H1 (cell line): Measurements from ENCODE around the gene PRKCA. TPM values are rescaled to one million over a fixed set of nuclear protein-coding genes. Genes with fewer than 3 reads are reported as not detected.

Experiments used
- CTCF ChIA-PET: fragments of 300-600 bp; sonication (Branson Sonifier 250); formaldehyde crosslinking; loops from one replicate; lab custom pipeline; 2021; ENCODE audit not compliant: partially characterized antibody; lab: Charles Lee
- POLR2A ChIA-PET: fragments of 300-600 bp; sonication (Branson Sonifier 250); formaldehyde crosslinking; loops from one replicate; lab custom pipeline; 2021; ENCODE audit warnings: inconsistent platforms; ENCODE audit not compliant: partially characterized antibody; lab: Charles Lee
- DNase-seq, 2 experiments: peaks; one replicate each; pipeline versions ENCODE4 v3.0.0 to v3.0.0-alpha.2; 2010 to 2022; ENCODE audit warnings: low spot score in 2 of 2, low read depth in 1 of 2, mixed read lengths in 1 of 2
- FAIRE-seq: peaks from 2 replicates; lab custom pipeline; 2011; peaks lifted over from hg19 to GRCh38; lab: Jason Lieb, UNC
- H2AFZ ChIP-seq: 2 replicates; pipeline ENCODE4 v1.8.1; 2012; ENCODE audit warnings: low read length, inconsistent platforms
- H2AK5ac ChIP-seq: 2 replicates; pipeline ENCODE4 v1.6.1; 2013; ENCODE audit warnings: low read depth, low read length
- H2BK120ac ChIP-seq: replicated peaks from 2 replicates; pipeline ENCODE3; 2013; ENCODE audit warnings: low read depth, low read length, inconsistent platforms
- H2BK12ac ChIP-seq: 2 replicates; pipeline ENCODE4 v1.6.1; 2013; ENCODE audit warnings: low read depth, low read length
- H2BK15ac ChIP-seq: 2 replicates; pipeline ENCODE4 v1.6.1; 2013; ENCODE audit warnings: low read length
- H2BK20ac ChIP-seq: 2 replicates; pipeline ENCODE4 v1.6.1; 2013; ENCODE audit warnings: low read length
- H2BK5ac ChIP-seq: 2 replicates; pipeline ENCODE4 v1.6.1; 2013; ENCODE audit warnings: low read depth, low read length
- H3K14ac ChIP-seq: 2 replicates; pipeline ENCODE4 v1.6.1; 2013; ENCODE audit warnings: inconsistent platforms; ENCODE audit not compliant: insufficient read length
- H3K18ac ChIP-seq: 2 replicates; pipeline ENCODE4 v1.6.1; 2013; ENCODE audit warnings: low read length; ENCODE audit errors: extremely low read depth
- H3K23ac ChIP-seq: 2 replicates; pipeline ENCODE4 v1.6.1; 2013; ENCODE audit warnings: inconsistent platforms; ENCODE audit not compliant: insufficient read length
- H3K23me2 ChIP-seq: 2 replicates; pipeline ENCODE4 v1.6.1; 2013; ENCODE audit warnings: low read depth, low read length
- H3K27ac ChIP-seq: 2 replicates; pipeline ENCODE4 v1.6.1; 2011; ENCODE audit warnings: low read depth, low read length, inconsistent platforms
- H3K27me3 ChIP-seq, 4 experiments: replicated peaks in 1 of 4; 1 replicate in 1 of 4; 2 replicates in 3 of 4; pipeline versions ENCODE4 v1.6.1 to v1.8.1; 2011 to 2013; ENCODE audit warnings: low read length in 3 of 4, mild to moderate bottlenecking in 3 of 4, inconsistent platforms in 2 of 4, mixed read lengths in 2 of 4, moderate library complexity in 1 of 4; ENCODE audit not compliant: control insufficient read depth in 3 of 4, insufficient read depth in 3 of 4; ENCODE audit errors: extremely low read depth in 1 of 4
- H3K36me3 ChIP-seq, 4 experiments: 2 replicates each; pipeline versions ENCODE4 v1.6.1 to v1.8.1; 2011 to 2013; ENCODE audit warnings: mild to moderate bottlenecking in 4 of 4, low read length in 3 of 4, moderate library complexity in 2 of 4, control low read depth in 1 of 4, inconsistent platforms in 1 of 4; ENCODE audit not compliant: insufficient read depth in 4 of 4, control insufficient read depth in 2 of 4
- H3K4ac ChIP-seq: replicated peaks from 2 replicates; pipeline ENCODE3; 2013; ENCODE audit warnings: low read length, low read depth, mixed read lengths, inconsistent platforms; ENCODE audit not compliant: insufficient read length
- H3K4me1 ChIP-seq, 4 experiments: replicated peaks in 1 of 4; 1 replicate in 1 of 4; 2 replicates in 3 of 4; pipeline versions ENCODE4 v1.6.1 to v1.8.1; 2011 to 2013; ENCODE audit warnings: low read length in 3 of 4, inconsistent platforms in 2 of 4, mixed read lengths in 1 of 4; ENCODE audit not compliant: insufficient read depth in 4 of 4, control insufficient read depth in 3 of 4
- H3K4me2 ChIP-seq, 2 experiments: 2 replicates each; pipeline versions ENCODE4 v1.6.1 to v1.8.1; 2011 to 2013; ENCODE audit warnings: low read depth in 2 of 2, low read length in 2 of 2, control low read depth in 1 of 2, inconsistent platforms in 1 of 2, mild to moderate bottlenecking in 1 of 2; ENCODE audit not compliant: insufficient read depth in 1 of 2
- H3K4me3 ChIP-seq, 4 experiments: fragments of 200-600, 300-600 bp in 1 of 4; sonication (generic), shearing (Covaris generic), sonication (Bioruptor Twin) in 1 of 4; 2 replicates each; pipeline versions ENCODE4 v1.5.1 to v1.8.1; 2011 to 2016; ENCODE audit warnings: low read length in 4 of 4, low read depth in 3 of 4, control low read depth in 2 of 4, inconsistent platforms in 2 of 4, mild to moderate bottlenecking in 2 of 4, mixed read lengths in 1 of 4, moderate library complexity in 1 of 4; ENCODE audit not compliant: insufficient read depth in 2 of 4; ENCODE audit errors: extremely low read depth in 1 of 4
- H3K56ac ChIP-seq: replicated peaks from 2 replicates; pipeline ENCODE3; 2013; ENCODE audit warnings: low read depth, mild to moderate bottlenecking, mixed read lengths, low read length, inconsistent platforms; ENCODE audit not compliant: insufficient read length
- H3K79me1 ChIP-seq: 2 replicates; pipeline ENCODE4 v1.6.1; 2013; ENCODE audit warnings: low read depth, low read length, control low read depth
- H3K79me2 ChIP-seq, 2 experiments: 2 replicates each; pipeline versions ENCODE4 v1.6.1 to v1.8.1; 2012 to 2013; ENCODE audit warnings: low read length in 2 of 2, mild to moderate bottlenecking in 2 of 2, inconsistent platforms in 1 of 2; ENCODE audit not compliant: insufficient read depth in 2 of 2, control insufficient read depth in 1 of 2
- H3K9ac ChIP-seq, 4 experiments: replicated peaks in 1 of 4; 1 replicate in 1 of 4; 2 replicates in 3 of 4; pipeline versions ENCODE4 v1.6.1 to v1.8.1; 2011 to 2013; ENCODE audit warnings: low read depth in 3 of 4, low read length in 3 of 4, control low read depth in 2 of 4, mild to moderate bottlenecking in 2 of 4, moderate library complexity in 2 of 4, inconsistent platforms in 1 of 4; ENCODE audit errors: extremely low read depth in 1 of 4
- H3K9me3 ChIP-seq, 2 experiments: 2 replicates each; pipeline versions ENCODE4 v1.6.1 to v1.8.1; 2012 to 2013; ENCODE audit warnings: mild to moderate bottlenecking in 2 of 2, moderate library complexity in 2 of 2, control low read depth in 1 of 2, inconsistent platforms in 1 of 2, low read depth in 1 of 2, low read length in 1 of 2, mixed read lengths in 1 of 2; ENCODE audit not compliant: insufficient read depth in 2 of 2
- H4K20me1 ChIP-seq, 2 experiments: replicated peaks in 1 of 2; 2 replicates each; pipeline versions ENCODE3 to v1.8.1; 2011 to 2013; ENCODE audit warnings: inconsistent platforms in 2 of 2, low read length in 2 of 2, mild to moderate bottlenecking in 1 of 2; ENCODE audit not compliant: insufficient read depth in 2 of 2, control insufficient read depth in 1 of 2
- H4K5ac ChIP-seq: 2 replicates; pipeline ENCODE4 v1.6.1; 2013; ENCODE audit warnings: low read length, low read depth, mixed read lengths, inconsistent platforms; ENCODE audit not compliant: insufficient read length
- H4K8ac ChIP-seq: 2 replicates; pipeline ENCODE4 v1.8.0; 2013; ENCODE audit warnings: mild to moderate bottlenecking, moderate library complexity, low read length, inconsistent platforms; ENCODE audit not compliant: insufficient read depth; ENCODE audit errors: extremely low read depth
- H4K91ac ChIP-seq: replicated peaks from 2 replicates; pipeline ENCODE3; 2013; ENCODE audit warnings: low read length, mixed read lengths, inconsistent platforms; ENCODE audit not compliant: insufficient read length
- GABPA ChIP-seq: IDR thresholded peaks from 2 replicates; pipeline ENCODE4 v1.6.1; 2011; ENCODE audit warnings: mild to moderate bottlenecking, low read length, moderate library complexity, borderline replicate concordance; ENCODE audit not compliant: insufficient read depth
- PHF8 ChIP-seq: fragments of 200-600 bp; sonication (generic); conservative IDR thresholded peaks from 2 replicates; pipeline ENCODE4 v1.7.1; 2012; ENCODE audit warnings: low read depth, mild to moderate bottlenecking, inconsistent platforms, low read length, moderate library complexity
- RAD21 ChIP-seq, 2 experiments: IDR thresholded peaks in 1 of 2; conservative IDR thresholded peaks in 1 of 2; 2 replicates each; pipeline ENCODE4 v1.6.1; 2011; ENCODE audit warnings: low read depth in 2 of 2, low read length in 2 of 2, improper control_type of control experiment in 1 of 2, inconsistent platforms in 1 of 2, mild to moderate bottlenecking in 1 of 2, moderate library complexity in 1 of 2
- SRF ChIP-seq: IDR thresholded peaks from 2 replicates; pipeline ENCODE4 v1.6.1; 2011; ENCODE audit warnings: mild to moderate bottlenecking, low read depth, low read length, moderate library complexity
- TAF1 ChIP-seq: IDR thresholded peaks from 2 replicates; pipeline ENCODE4 v1.6.1; 2011; ENCODE audit warnings: mild to moderate bottlenecking, low read depth, low read length
- TCF12 ChIP-seq: IDR thresholded peaks from 2 replicates; pipeline ENCODE4 v1.6.1; 2011; ENCODE audit warnings: low read depth, mild to moderate bottlenecking, low read length
- YY1 ChIP-seq: IDR thresholded peaks from 2 replicates; pipeline ENCODE4 v1.6.1; 2011; ENCODE audit warnings: low read depth, mild to moderate bottlenecking, low read length
- WGBS, 2 experiments: shearing (Covaris generic) in 1 of 2; methylation state at CpG; one replicate each; pipeline versions ENCODE4 v1.1.6 to v1.1.7; 2013 to 2015; ENCODE audit warnings: low lambda C conversion rate in 2 of 2, mixed read lengths in 2 of 2, inconsistent platforms in 1 of 2, low coverage in 1 of 2, missing lambda C conversion rate in 1 of 2; ENCODE audit not compliant: insufficient replicate concordance in 2 of 2, insufficient coverage in 1 of 2, insufficient read length in 1 of 2; ENCODE audit errors: extremely low coverage in 1 of 2, missing lambda C conversion rate in 1 of 2; 5-methylcytosine and 5-hydroxymethylcytosine counted together
- polyA plus RNA-seq, 7 experiments: library from polyadenylated mRNA; depleted of rRNA in 3 of 7; stranded (reverse) in 5 of 7; unstranded in 2 of 7; fragments of >200 nt in 5 of 7; fragments of 200-250 nt in 2 of 7; gene quantifications; 1 replicate in 5 of 7; 2 replicates in 1 of 7; 4 replicates in 1 of 7; pipeline versions ENCODE4 v1.2.1 to v1.2.3, GENCODE V29; 2011 to 2013; ENCODE audit warnings: missing spikeins in 2 of 7, mixed read lengths in 2 of 7
- total RNA-seq: library from RNA; stranded (reverse); fragmentation: NEBNext Ultra II Directional; extraction: Animal tissue kit (Norgen Biotek cat#: 25700); gene quantifications from 2 replicates; pipeline ENCODE4 v1.2.1, GENCODE V29; 2021
- TF ChIP-seq, protein P1 (sequence below): IDR thresholded peaks from 2 replicates; pipeline ENCODE4 v1.6.1; 2012; ENCODE audit warnings: inconsistent platforms
- TF ChIP-seq, protein P2 (sequence below), 3 experiments: IDR thresholded peaks; 1 replicate in 2 of 3; 2 replicates in 1 of 3; pipeline versions ENCODE4 v1.5.1 to v1.6.1; 2011; ENCODE audit warnings: low read length in 3 of 3, mild to moderate bottlenecking in 3 of 3, inconsistent platforms in 2 of 3, low read depth in 1 of 3, moderate library complexity in 1 of 3; ENCODE audit not compliant: insufficient read depth in 1 of 3; ENCODE audit errors: control extremely low read depth in 1 of 3
- TF ChIP-seq, protein P3 (sequence below): IDR thresholded peaks from 2 replicates; pipeline ENCODE4 v1.6.1; 2012; ENCODE audit warnings: inconsistent platforms

PRKCA gene
- total and polyA plus RNA-seq, 2 of the 8 experiments (the other 6 are each of a cell fraction or from before 2014, with no cell fraction given): 5.8 to 17.8 TPM

DNA sequence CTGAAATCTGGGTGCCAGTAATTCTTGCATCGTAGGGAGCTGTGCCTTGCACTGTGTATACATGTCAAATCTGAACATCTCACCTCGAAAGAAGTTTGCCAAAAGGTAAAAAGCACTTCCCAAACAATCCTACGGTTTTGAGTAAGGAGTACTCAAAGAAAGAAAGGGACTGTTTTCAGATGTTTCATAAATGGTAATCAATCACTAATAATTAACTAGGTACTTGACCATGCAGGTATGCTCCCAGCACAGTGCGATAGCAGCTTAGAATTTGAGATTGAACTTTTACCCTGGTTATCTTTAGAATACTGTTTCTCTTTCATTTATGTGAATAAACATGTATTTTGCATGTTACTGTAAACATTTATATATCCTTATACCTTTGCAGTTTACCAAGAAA is 39.0 kb downstream of the PRKCA start:
- CTCF ChIA-PET: interaction anchor here (0.7 to 1.7 kb wide), 5 partner anchors 13 to 140 kb away, joined by 3 to 5 read pairs (median 3); no protein-coding TSS in a partner anchor
- no peak overlapping the region for H3K23ac ChIP-seq
- no peak overlapping the region for H3K4me3 ChIP-seq
- H3K9ac ChIP-seq: no peak overlapping the region
- no peak overlapping the region for H3K4me2 ChIP-seq
- no peak overlapping the region for H3K18ac ChIP-seq
- no peaks in the 10 kb centered on the region for H3K36me3 ChIP-seq
- DNase-seq (no peak), FAIRE-seq (no peak)
- no peak overlapping the region for H3K14ac ChIP-seq
- no peaks in the 10 kb centered on the region for H3K9me3 ChIP-seq
- H3K56ac ChIP-seq: no peak overlapping the region
- peaks cover 0 to 14% of the 10 kb centered on the region in 2 experiments; a peak in 2 of 4 replicates for H3K79me2 ChIP-seq
- no peak overlapping the region for H2BK20ac ChIP-seq
- POLR2A ChIA-PET: interaction anchor here (1.6 kb wide), 1 partner anchor 19 kb away, joined by 4 read pairs; no protein-coding TSS in a partner anchor
- H3K4me1 ChIP-seq: peaks cover 0 to 5% (median 0%) of the 10 kb centered on the region in 4 experiments; a peak in 3 of 7 replicates
- H3K27me3 ChIP-seq: no peaks in the 10 kb centered on the region
- H2AK5ac ChIP-seq: no peak overlapping the region
- no peak overlapping the region for H2BK120ac ChIP-seq
- H4K8ac ChIP-seq: no peak overlapping the region
- H3K4ac ChIP-seq: no peak overlapping the region
- no peak overlapping the region for H4K91ac ChIP-seq
- no peaks in the 10 kb centered on the region for H3K23me2 ChIP-seq
- H3K79me1 ChIP-seq: no peaks in the 10 kb centered on the region; the same call in 1 of the 2 replicates
- WGBS, 2 experiments: 87% methylated on average over 4 of the region's 4 CpGs; no CpG with 5 or more reads in 1 of the 2 experiments
- no peak overlapping the region for H2BK15ac ChIP-seq
- no peaks in the 10 kb centered on the region for H4K20me1 ChIP-seq
- no peak overlapping the region for H2BK12ac ChIP-seq
- no peak overlapping the region for H3K27ac ChIP-seq
- H2AFZ ChIP-seq: no peak overlapping the region
- no peak overlapping the region for H2BK5ac ChIP-seq
- no peak overlapping the region for H4K5ac ChIP-seq
- no peak for TF ChIP-seq GABPA
- TF ChIP-seq, protein P1, sequence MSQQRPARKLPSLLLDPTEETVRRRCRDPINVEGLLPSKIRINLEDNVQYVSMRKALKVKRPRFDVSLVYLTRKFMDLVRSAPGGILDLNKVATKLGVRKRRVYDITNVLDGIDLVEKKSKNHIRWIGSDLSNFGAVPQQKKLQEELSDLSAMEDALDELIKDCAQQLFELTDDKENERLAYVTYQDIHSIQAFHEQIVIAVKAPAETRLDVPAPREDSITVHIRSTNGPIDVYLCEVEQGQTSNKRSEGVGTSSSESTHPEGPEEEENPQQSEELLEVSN: no peak
- no peak for TF ChIP-seq YY1
- no peak for TF ChIP-seq TAF1
- TF ChIP-seq TCF12: no peak
- TF ChIP-seq, protein P2, sequence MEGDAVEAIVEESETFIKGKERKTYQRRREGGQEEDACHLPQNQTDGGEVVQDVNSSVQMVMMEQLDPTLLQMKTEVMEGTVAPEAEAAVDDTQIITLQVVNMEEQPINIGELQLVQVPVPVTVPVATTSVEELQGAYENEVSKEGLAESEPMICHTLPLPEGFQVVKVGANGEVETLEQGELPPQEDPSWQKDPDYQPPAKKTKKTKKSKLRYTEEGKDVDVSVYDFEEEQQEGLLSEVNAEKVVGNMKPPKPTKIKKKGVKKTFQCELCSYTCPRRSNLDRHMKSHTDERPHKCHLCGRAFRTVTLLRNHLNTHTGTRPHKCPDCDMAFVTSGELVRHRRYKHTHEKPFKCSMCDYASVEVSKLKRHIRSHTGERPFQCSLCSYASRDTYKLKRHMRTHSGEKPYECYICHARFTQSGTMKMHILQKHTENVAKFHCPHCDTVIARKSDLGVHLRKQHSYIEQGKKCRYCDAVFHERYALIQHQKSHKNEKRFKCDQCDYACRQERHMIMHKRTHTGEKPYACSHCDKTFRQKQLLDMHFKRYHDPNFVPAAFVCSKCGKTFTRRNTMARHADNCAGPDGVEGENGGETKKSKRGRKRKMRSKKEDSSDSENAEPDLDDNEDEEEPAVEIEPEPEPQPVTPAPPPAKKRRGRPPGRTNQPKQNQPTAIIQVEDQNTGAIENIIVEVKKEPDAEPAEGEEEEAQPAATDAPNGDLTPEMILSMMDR (IDR thresholded peaks at IDR 0.05; ENCODE audit: control extremely low read depth in 1 of 3, insufficient read depth in 1 of 3, low read depth in 1 of 3, low read length in 3 of 3): no peak
- no peak for TF ChIP-seq SRF
- no peak for TF ChIP-seq RAD21 (IDR thresholded peaks at IDR 0.05 in 1 of 2, conservative IDR thresholded peaks at IDR 0.05 in 1 of 2; ENCODE audit: low read depth in 2 of 2, low read length in 2 of 2)
- no peak for TF ChIP-seq PHF8
- TF ChIP-seq, protein P3, sequence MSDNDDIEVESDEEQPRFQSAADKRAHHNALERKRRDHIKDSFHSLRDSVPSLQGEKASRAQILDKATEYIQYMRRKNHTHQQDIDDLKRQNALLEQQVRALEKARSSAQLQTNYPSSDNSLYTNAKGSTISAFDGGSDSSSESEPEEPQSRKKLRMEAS: no peak
